ENCODE data around the gene C9. TPM values are rescaled to one million over a fixed set of nuclear protein-coding genes. Genes with fewer than 3 reads are reported as not detected.
A peak's percentile ranks its signal among the peaks of the same experiment; 100 is the strongest.

C9 gene
- total RNA-seq, 1 donor from 2014 or later, result not detected

- peaks cover 38% of the 10 kb centered on the region for H3K36me3 Mint-ChIP-seq
- TF ChIP-seq CTCF (IDR thresholded peaks at IDR 0.05; ENCODE audit: unreplicated experiment), result no peak
- peaks cover 8% of the 10 kb centered on the region for H3K4me1 Mint-ChIP-seq
- H3K4me3 Mint-ChIP-seq, result no peak overlapping the region
- H3K27me3 Mint-ChIP-seq (ENCODE audit: low read depth), result no peaks in the 10 kb centered on the region
- no peak for DNase-seq (ENCODE audit: low spot score in 2 of 2, unreplicated experiment in 2 of 2)
- no peaks in the 10 kb centered on the region for H3K9me3 Mint-ChIP-seq
- no peak overlapping the region for H3K27ac Mint-ChIP-seq
These were observed 9.5 kb upstream of the C9 start for GRCh38 chr5:39373791-39374190.

- H3K4me3 Mint-ChIP-seq, result no peak overlapping the region
- H3K27ac Mint-ChIP-seq, result no peak overlapping the region
- no peaks in the 10 kb centered on the region for H3K27me3 Mint-ChIP-seq (ENCODE audit: low read depth)
- H3K36me3 Mint-ChIP-seq, result peaks cover 29% of the 10 kb centered on the region
- no peak for DNase-seq (ENCODE audit: low spot score in 2 of 2, unreplicated experiment in 2 of 2)
- no peaks in the 10 kb centered on the region for H3K9me3 Mint-ChIP-seq
- peaks cover 8% of the 10 kb centered on the region for H3K4me1 Mint-ChIP-seq
- TF ChIP-seq CTCF (IDR thresholded peaks at IDR 0.05; ENCODE audit: unreplicated experiment), result no peak
These were observed 7.0 kb upstream of the C9 start for GRCh38 chr5:39371367-39371635.

- TF ChIP-seq CTCF (IDR thresholded peaks at IDR 0.05; ENCODE audit: unreplicated experiment), result no peak
- Mint-ChIP-seq H3K36me3 (peaks cover 29% of the 10 kb centered on the region), H3K4me1 (peaks cover 8% of the 10 kb centered on the region), H3K4me3 (no peak overlapping the region), H3K27me3 (ENCODE audit: low read depth) (no peaks in the 10 kb centered on the region), H3K9me3 (no peaks in the 10 kb centered on the region), H3K27ac (peak overlapping the region; percentile 6)
- no peak for DNase-seq (ENCODE audit: low spot score in 2 of 2, unreplicated experiment in 2 of 2)
These were observed 6.5 kb upstream of the C9 start for GRCh38 chr5:39370555-39371366.

GRCh38 chr5:39369123-39369815, 5.0 kb upstream of the C9 start:
- Mint-ChIP-seq H3K27me3 (ENCODE audit: low read depth) (no peaks in the 10 kb centered on the region), H3K27ac (no peak overlapping the region), H3K36me3 (peaks cover 19% of the 10 kb centered on the region), H3K4me3 (no peak overlapping the region), H3K4me1 (peaks cover 8% of the 10 kb centered on the region), H3K9me3 (no peaks in the 10 kb centered on the region)
- TF ChIP-seq CTCF (IDR thresholded peaks at IDR 0.05; ENCODE audit: unreplicated experiment), result no peak
- no peak for DNase-seq (ENCODE audit: low spot score in 2 of 2, unreplicated experiment in 2 of 2)

- Mint-ChIP-seq H3K36me3 (peaks cover 14% of the 10 kb centered on the region), H3K27me3 (ENCODE audit: low read depth) (no peaks in the 10 kb centered on the region), H3K4me3 (no peak overlapping the region), H3K4me1 (peaks cover 8% of the 10 kb centered on the region), H3K27ac (no peak overlapping the region), H3K9me3 (no peaks in the 10 kb centered on the region)
- no peak for TF ChIP-seq CTCF (IDR thresholded peaks at IDR 0.05; ENCODE audit: unreplicated experiment)
- no peak for DNase-seq (ENCODE audit: low spot score in 2 of 2, unreplicated experiment in 2 of 2)
These were observed 3.8 kb upstream of the C9 start for GRCh38 chr5:39368116-39368515.

Data from mesothelial cell of epicardium (in vitro differentiated cells).